CD14-positive monocyte (primary cell): ENCODE results near the gene ZRANB1. TPM values are rescaled to one million over a fixed set of nuclear protein-coding genes. Genes with fewer than 3 reads are reported as not detected.

Source experiments
- DNase-seq, 3 donors: peaks; one replicate each; pipeline ENCODE4 v3.0.0-alpha.2; 2011 to 2022
- H2AFZ ChIP-seq: 2 replicates; pipeline ENCODE4 v1.6.0; 2012; ENCODE audit warnings: mild to moderate bottlenecking, low read depth, low read length, inconsistent platforms; ENCODE audit not compliant: insufficient read depth, poor library complexity, severe bottlenecking
- H3K27ac ChIP-seq, 2 donors: 1 replicate in 1 of 2; 2 replicates in 1 of 2; pipeline ENCODE4 v1.5.1; 2012 to 2013; ENCODE audit warnings: low read length in 2 of 2, control low read depth in 1 of 2, inconsistent platforms in 1 of 2, low read depth in 1 of 2, mild to moderate bottlenecking in 1 of 2
- H3K27me3 ChIP-seq, 2 donors: one replicate each; pipeline versions ENCODE4 v1.6.0 to v1.6.1; 2011 to 2013; ENCODE audit warnings: low read length in 2 of 2; ENCODE audit not compliant: control insufficient read depth in 2 of 2, insufficient read depth in 2 of 2
- H3K36me3 ChIP-seq, 2 donors: replicated peaks in 1 of 2; 1 replicate in 1 of 2; 2 replicates in 1 of 2; pipeline versions ENCODE4 v1.5.1 to v1.6.1; 2012 to 2013; ENCODE audit warnings: low read length in 2 of 2, control low read depth in 1 of 2, inconsistent platforms in 1 of 2, mild to moderate bottlenecking in 1 of 2; ENCODE audit not compliant: insufficient read depth in 2 of 2, control insufficient read depth in 1 of 2
- H3K4me1 ChIP-seq, 2 donors: 1 replicate in 1 of 2; 2 replicates in 1 of 2; pipeline versions ENCODE4 v1.5.1 to v1.6.1; 2012 to 2013; ENCODE audit warnings: low read length in 2 of 2, control low read depth in 1 of 2, inconsistent platforms in 1 of 2, mild to moderate bottlenecking in 1 of 2, moderate library complexity in 1 of 2; ENCODE audit not compliant: insufficient read depth in 2 of 2, control insufficient read depth in 1 of 2
- H3K4me2 ChIP-seq: replicated peaks from 2 replicates; pipeline ENCODE3; 2012; ENCODE audit warnings: low read length, moderate library complexity, mild to moderate bottlenecking; ENCODE audit not compliant: poor library complexity, severe bottlenecking; ENCODE audit errors: extremely low read depth
- H3K4me3 ChIP-seq, 3 experiments: fragments of 200-600 bp in 1 of 3; sonication (generic) in 1 of 3; replicated peaks in 1 of 3; 1 replicate in 2 of 3; 2 replicates in 1 of 3; pipeline ENCODE4 v1.5.1; 2011 to 2013; ENCODE audit warnings: low read length in 3 of 3, mild to moderate bottlenecking in 3 of 3, control low read depth in 2 of 3, low read depth in 2 of 3, inconsistent platforms in 1 of 3, moderate library complexity in 1 of 3
- H3K79me2 ChIP-seq: 2 replicates; pipeline ENCODE4 v1.6.0; 2012; ENCODE audit warnings: mild to moderate bottlenecking, control low read depth, inconsistent platforms, low read length, moderate library complexity; ENCODE audit not compliant: insufficient read depth
- H3K9ac ChIP-seq: 2 replicates; pipeline ENCODE4 v1.6.0; 2017; ENCODE audit warnings: low read length, mild to moderate bottlenecking; ENCODE audit not compliant: insufficient read depth, poor library complexity, severe bottlenecking
- H3K9me3 ChIP-seq, 2 donors: replicated peaks in 1 of 2; 1 replicate in 1 of 2; 2 replicates in 1 of 2; pipeline versions ENCODE4 v1.5.1 to v1.6.1; 2012 to 2013; ENCODE audit warnings: low read length in 2 of 2, control low read depth in 1 of 2; ENCODE audit not compliant: control insufficient read depth in 1 of 2, insufficient read depth in 1 of 2
- H4K20me1 ChIP-seq: 2 replicates; pipeline ENCODE4 v1.6.0; 2012; ENCODE audit warnings: mild to moderate bottlenecking, low read length, control low read depth, moderate library complexity; ENCODE audit not compliant: insufficient read depth
- H3K27ac Mint-ChIP-seq, 7 donors: one replicate each; pipeline ENCODE4 v1.8.0; 2020; ENCODE audit warnings: mild to moderate bottlenecking in 7 of 7, mixed read lengths in 7 of 7, moderate library complexity in 6 of 7, inconsistent platforms in 2 of 7
- H3K27me3 Mint-ChIP-seq, 3 donors: one replicate each; pipeline ENCODE4 v1.8.0; 2021 to 2022; ENCODE audit warnings: low read depth in 3 of 3, mild to moderate bottlenecking in 3 of 3, mixed read lengths in 3 of 3, moderate library complexity in 3 of 3, inconsistent platforms in 1 of 3
- H3K36me3 Mint-ChIP-seq, 2 donors: one replicate each; pipeline ENCODE4 v1.8.0; 2020; ENCODE audit warnings: mixed read lengths in 2 of 2, inconsistent platforms in 1 of 2, mild to moderate bottlenecking in 1 of 2
- H3K4me1 Mint-ChIP-seq: one replicate; pipeline ENCODE4 v1.8.0; 2020; ENCODE audit warnings: mild to moderate bottlenecking, mixed read lengths
- H3K4me3 Mint-ChIP-seq, 2 donors: one replicate each; pipeline ENCODE4 v1.8.0; 2020; ENCODE audit warnings: mild to moderate bottlenecking in 2 of 2, mixed read lengths in 2 of 2, moderate library complexity in 1 of 2
- H3K9me3 Mint-ChIP-seq, 7 donors: one replicate each; pipeline ENCODE4 v1.8.0; 2020 to 2022; ENCODE audit warnings: mixed read lengths in 7 of 7, mild to moderate bottlenecking in 6 of 7, moderate library complexity in 6 of 7, inconsistent platforms in 2 of 7
- CTCF ChIP-seq: fragments of 200-600 bp; IDR thresholded peaks from one replicate; pipeline ENCODE4 v1.8.0; 2022; ENCODE audit warnings: antibody characterized with exemption, mild to moderate bottlenecking
- WGBS: methylation state at CpG from one replicate; pipeline ENCODE4 v1.1.5; 2013; ENCODE audit warnings: missing lambda C conversion rate; ENCODE audit not compliant: insufficient coverage; 5-methylcytosine and 5-hydroxymethylcytosine counted together
- intact Hi-C, 2 donors: fragments of 100-400 bp; cut with micrococcal nuclease; formaldehyde crosslinking; loops; one replicate each; pipeline versions ENCODE4 v1.15.0 to v1.15.1; 2023
- polyA plus RNA-seq, 3 donors: library from polyadenylated mRNA; depleted of rRNA in 1 of 3; unstranded in 2 of 3; stranded (reverse) in 1 of 3; fragments of 300-500 nt in 2 of 3; fragments of >200 nt in 1 of 3; fragmentation: Illumina TruSeq in 2 of 3; gene quantifications; 1 replicate in 2 of 3; 2 replicates in 1 of 3; pipeline ENCODE4 v1.2.3, GENCODE V29; 2012 to 2021

Gene ZRANB1
- polyA plus RNA-seq, 3 donors, result 2.7 to 5.6 (median 3.1) TPM

- Mint-ChIP-seq H3K36me3 (peaks cover 66 to 79% of the 10 kb centered on the region in 2 donors), H3K4me1 (no peaks in the 10 kb centered on the region), H3K27me3 (no peaks in the 10 kb centered on the region), H3K9me3 (peaks cover 0 to 1% (median 0%) of the 10 kb centered on the region in 7 donors), H3K27ac (peak overlapping the region in 5 of 7 donors; percentile 28 to 73 (median 57)), H3K4me3 (no peak overlapping the region)
- Histone ChIP-seq H3K36me3 (peaks cover 57 to 95% of the 10 kb centered on the region in 2 donors), H3K9ac (no peak overlapping the region), H4K20me1 (peaks cover 100% of the 10 kb centered on the region), H3K4me1 (no peaks in the 10 kb centered on the region), H3K4me3 (no peak overlapping the region), H3K9me3 (no peaks in the 10 kb centered on the region), H3K27ac (no peak overlapping the region), H3K4me2 (no peak overlapping the region), H3K79me2 (peaks cover 100% of the 10 kb centered on the region), H2AFZ (no peak overlapping the region), H3K27me3 (no peaks in the 10 kb centered on the region)
- TF ChIP-seq CTCF, result no peak
- intact Hi-C loops, result no loop called here
- DNase-seq, result no peak
- 94% methylated on average over 20 of the region's 27 CpGs for WGBS
Measured at GRCh38 chr10:125033146-125033924, 91.4 kb downstream of the ZRANB1 start.

- Histone ChIP-seq H3K9me3 (no peaks in the 10 kb centered on the region), H3K4me3 (no peak overlapping the region), H2AFZ (no peak overlapping the region), H3K79me2 (peaks cover 100% of the 10 kb centered on the region), H3K9ac (no peak overlapping the region), H3K27ac (peak overlapping the region in 1 of 2 donors; percentile 5), H3K4me2 (no peak overlapping the region), H3K4me1 (no peaks in the 10 kb centered on the region), H4K20me1 (peaks cover 100% of the 10 kb centered on the region), H3K36me3 (peaks cover 50 to 96% of the 10 kb centered on the region in 2 donors), H3K27me3 (no peaks in the 10 kb centered on the region)
- no peaks in the 10 kb centered on the region for H3K27me3 Mint-ChIP-seq
- intact Hi-C loops, result no loop called here
- peak overlapping the region in 3 of 7 donors; percentile 12 to 60 (median 57) for H3K27ac Mint-ChIP-seq
- no peak overlapping the region for H3K4me3 Mint-ChIP-seq
- no peak for TF ChIP-seq CTCF
- WGBS, result 92% methylated on average over 2 of the region's 3 CpGs
- H3K9me3 Mint-ChIP-seq, result no peaks in the 10 kb centered on the region
- no peaks in the 10 kb centered on the region for H3K4me1 Mint-ChIP-seq
- no peak for DNase-seq
- H3K36me3 Mint-ChIP-seq, result peaks cover 67 to 77% of the 10 kb centered on the region in 2 donors
Measured at GRCh38 chr10:125034675-125035074, 92.8 kb downstream of the ZRANB1 start.
